GM19193 (cell line): ENCODE results near the gene CBARP.

ENCODE experiments used
- POLR2A ChIP-seq: IDR thresholded peaks from 4 replicates; pipeline ENCODE4 v1.6.1; 2011; ENCODE audit not compliant: insufficient read depth, insufficient read length; ENCODE audit errors: extremely low read depth

CBARP gene

GRCh38 chr19:1233115-1233667, 4.6 kb downstream of the CBARP start:
- TF ChIP-seq POLR2A: no peak

GRCh38 chr19:1232652-1233072, 5.1 kb downstream of the CBARP start:
- TF ChIP-seq POLR2A: no peak

DNA sequence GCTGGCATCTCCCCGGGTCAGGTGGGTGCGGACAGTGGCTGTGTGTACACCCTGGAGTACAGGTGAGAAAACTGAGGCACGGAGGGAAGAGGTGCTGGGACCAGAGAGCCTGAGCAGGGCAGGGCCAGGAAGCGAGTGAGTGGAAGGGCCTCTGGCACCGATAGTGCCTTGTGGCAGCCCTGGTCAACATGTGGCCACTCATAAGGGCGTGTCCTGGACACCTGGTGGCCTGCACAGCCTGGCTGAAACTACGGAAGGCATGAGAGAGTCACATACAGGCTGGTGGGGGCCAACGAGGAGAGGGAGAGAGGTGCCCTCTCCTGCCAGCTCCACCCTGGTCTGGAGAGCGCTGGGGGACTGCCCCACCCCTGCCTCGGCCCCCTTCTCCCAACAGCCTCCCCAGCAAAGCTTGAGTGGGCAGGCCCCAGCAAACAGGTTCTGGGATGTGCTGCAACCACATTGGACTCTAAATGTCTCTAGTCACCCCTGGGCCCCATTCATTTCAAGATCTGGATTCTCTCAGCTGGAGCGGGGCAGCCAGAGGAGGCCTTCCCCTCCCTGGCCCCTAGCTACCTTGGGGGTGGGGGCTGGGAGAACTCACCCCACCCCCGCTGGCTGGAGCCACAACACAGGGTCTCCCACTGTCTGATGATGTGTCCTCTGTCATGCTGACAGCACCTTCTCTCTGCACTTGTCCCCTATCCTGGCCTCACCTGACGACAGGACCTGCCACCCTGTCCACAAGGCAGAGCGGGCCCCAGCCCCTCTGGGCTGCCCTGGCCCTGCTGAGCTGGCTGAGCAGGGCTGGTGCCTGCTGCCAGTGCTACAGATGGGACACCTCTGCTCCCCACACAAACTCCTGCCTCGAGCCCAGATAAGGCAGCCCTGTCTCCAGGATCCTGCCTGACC, 5.8 kb downstream of the CBARP start:
- TF ChIP-seq POLR2A: no peak

DNA sequence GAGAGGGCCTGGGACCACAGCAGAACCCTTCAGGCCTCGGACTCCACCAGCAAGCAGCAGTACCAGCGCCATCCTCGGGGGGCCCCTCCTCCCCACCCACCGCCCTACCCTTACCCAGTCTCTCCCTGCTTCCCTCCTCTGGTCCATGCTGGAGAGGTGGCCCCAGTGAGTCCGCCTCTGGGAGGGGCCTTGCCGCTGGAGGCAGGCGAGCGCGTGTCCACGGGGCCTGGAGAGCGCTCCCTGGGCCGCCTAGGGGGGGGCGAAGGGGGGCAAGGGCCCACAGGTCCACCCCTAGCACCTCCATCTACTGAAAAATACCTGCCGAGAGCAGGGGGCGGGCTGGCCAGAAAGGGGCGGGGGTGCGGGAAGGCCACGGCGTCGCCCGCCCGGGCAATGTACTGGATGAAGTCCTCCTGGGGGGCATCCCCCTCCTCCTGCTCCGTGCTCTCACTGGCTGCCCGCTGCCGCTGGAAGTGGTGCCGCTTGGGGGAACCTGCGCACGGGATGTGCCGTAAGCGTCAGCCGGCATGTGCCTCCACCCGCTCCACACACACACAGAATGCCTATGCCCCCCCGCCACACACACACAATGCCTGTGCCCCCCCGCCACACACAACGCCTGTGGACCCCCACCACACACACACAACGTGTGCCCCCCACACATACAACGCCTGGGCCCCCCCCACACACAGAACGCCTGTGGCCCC, 6.9 kb downstream of the CBARP start:
- TF ChIP-seq POLR2A: no peak

DNA sequence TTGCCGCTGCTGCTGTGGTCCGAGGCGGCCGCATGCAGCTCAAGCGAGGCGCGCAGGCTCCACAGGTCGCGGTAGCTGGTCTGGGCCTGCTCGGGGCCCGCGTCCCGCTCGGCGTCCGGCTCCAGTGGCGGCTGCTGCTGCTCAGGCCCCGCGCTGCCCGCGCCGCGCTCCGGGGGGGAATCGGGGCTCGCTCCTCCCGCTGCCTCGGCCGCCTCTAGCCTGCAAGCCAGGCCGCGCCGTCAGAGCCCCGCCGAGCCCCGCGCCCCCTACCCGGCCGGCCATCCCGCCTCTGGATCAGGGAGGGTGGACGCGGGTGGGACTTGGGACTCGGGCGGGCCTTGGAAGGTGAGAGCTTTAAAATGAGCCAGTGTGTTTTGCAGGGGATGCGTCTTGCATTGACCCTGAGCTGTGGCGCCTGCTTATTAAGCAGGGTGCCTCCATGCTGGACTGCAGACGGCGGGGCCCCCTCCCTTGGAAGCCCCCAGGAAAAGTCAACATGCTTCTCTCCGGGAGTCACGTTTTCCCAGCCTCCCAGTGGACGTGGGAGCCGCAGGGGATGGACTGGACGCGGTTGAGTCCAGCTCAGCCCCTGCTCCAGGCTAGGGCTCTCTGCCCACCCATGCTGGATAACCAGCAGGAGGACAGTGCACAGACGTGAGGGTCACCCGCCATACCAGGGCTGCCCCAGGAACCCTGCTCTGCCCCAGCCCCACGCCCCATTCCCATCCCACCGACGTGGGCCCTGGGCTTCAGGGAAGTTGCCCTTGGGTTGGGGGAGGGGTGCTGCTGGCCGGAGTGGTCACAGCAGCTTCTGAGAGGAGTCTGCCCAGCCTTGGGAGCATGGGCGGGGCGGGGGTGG, 7.7 kb downstream of the CBARP start:
- no peak for TF ChIP-seq POLR2A

DNA sequence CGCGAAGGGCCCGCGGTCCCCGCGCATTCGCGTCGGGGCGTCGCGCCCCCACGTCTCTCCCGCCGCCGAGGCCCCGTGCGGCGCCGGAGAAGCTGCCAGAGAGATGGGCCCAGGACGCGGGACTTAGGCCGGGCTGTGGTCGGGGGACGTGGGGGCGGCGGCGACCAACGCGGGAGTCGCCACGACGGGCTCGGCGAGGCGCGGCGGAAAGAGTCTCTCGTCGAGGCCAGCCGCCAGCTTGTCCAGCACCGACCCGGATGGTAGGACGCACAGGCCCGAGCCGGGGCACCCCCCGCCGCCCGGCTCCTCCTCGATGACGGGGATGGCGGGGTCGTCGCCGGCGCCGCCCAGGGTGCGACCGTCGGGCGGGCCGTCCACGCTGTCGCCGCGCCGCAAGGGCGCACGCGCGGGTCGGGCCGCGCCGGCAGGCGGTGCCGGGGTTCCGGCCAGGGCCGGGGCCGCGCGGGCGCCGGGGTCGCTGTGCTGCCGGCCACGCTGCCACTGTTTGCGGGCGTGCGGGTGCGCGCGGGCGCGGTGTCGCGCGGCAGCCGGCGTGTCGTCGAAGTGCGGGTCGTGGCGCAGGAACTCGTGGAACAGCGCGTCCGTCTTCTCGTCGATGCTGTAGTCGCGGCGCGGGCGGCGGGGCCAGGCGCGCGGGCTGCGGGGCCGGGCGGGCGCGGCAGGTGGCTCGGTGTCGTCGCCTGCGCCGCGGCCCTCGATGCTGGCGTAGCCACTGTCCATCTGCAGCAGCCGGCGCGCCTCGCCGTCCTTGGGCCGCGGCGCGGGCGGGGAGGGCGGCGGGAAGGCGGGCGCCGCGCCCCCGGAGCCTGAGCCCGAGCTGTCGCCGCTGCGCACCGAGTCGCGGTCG, 8.5 kb downstream of the CBARP start:
- TF ChIP-seq POLR2A: no peak

- TF ChIP-seq POLR2A: no peak
Observed at GRCh38 chr19:1228161-1228957, 9.4 kb downstream of the CBARP start.

DNA sequence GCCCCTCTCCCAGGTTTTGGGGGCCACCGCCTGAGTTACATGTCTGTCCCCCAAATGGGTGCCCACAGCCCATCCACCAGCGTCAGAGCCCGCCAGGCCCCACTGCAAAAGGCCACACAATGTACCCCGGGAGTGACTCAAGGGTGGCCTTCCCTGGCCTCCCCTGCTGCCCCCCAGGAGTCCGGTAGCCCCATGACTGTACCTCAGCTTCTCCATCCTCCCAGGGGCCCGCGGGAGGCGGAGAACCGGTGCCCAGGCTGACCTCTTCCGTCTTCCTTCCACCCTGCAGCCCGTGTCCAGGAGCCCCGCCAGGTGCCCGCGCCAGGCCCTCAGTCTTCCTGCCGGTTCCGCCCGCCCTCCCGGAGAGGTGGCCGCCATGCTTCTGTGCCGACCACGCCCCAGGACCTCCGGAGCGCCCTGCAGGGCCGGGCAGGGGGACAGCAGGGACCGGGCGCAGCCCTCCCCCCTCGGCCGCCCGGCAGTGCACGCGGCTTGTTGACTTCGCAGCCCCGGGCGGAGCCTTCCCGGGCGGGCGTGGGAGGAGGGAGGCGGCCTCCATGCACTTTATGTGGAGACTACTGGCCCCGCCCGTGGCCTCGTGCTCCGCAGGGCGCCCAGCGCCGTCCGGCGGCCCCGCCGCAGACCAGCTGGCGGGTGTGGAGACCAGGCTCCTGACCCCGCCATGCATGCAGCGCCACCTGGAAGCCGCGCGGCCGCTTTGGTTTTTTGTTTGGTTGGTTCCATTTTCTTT, 10.3 kb downstream of the CBARP start:
- TF ChIP-seq POLR2A: no peak

GRCh38 chr19:1226522-1227303, 11.1 kb downstream of the CBARP start:
- TF ChIP-seq POLR2A: no peak

DNA sequence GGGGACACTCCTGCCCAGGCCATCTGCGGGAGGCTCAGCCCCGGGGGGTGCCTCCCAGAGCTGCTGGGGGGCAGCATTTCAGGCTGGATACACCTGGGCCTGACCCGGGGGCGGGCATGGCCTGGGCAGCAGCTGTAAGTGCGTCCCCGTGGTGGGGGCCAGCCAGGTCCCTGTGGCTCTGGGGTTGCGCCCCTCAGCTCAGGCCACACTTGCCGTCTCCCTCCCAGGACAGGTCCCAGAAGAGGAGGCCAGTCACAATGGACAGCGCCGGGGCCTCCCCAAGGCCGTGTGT, 11.6 kb downstream of the CBARP start:
- TF ChIP-seq POLR2A: no peak

DNA sequence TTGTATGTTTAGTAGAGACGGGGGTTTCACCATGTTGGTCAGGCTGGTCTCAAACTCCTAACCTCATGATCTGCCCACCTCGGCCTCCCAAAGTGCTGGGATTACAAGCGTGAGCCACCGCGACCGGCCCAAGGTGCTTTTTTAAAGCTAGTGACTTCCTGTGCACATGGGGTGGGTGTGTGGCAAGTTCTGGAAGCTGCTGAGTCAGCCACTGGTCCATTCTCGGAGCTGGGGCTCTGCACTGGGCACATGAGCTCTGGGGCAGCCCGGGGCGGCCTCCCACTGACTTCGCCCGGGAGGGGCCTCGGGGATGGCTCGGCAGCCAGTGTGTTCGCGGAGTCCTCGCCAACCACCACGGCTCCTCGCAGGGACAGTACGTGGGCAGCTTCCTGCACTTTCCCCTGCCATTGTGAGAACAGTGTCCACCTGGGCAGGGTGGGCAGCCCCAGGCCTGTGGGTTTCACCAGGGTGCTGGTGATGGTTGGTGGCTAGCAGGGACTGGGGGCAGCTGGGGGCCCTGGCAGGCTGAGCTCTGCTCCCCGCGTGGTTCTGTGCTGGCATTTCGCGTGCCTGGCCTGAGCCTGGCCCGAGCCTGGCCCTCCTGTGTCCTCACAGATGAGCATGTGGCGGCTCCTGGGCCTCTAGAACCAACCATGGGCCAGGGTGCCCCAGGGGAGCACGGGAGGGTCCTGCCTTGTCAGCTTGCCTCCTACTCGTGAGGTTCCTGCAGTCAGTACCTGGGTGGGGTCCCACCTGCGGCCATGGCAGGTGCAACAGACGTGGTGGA, 12.2 kb downstream of the CBARP start:
- no peak for TF ChIP-seq POLR2A
